Stimulated activated memory B cell treated with anti-CD40 and anti-IgM and Interleukin-4, amounts not matched to agents 10 μg/mL and 1 μg/mL and 100 μg/mL, for 72 hours (primary cell): ENCODE results near the gene EPS8L2.

Experiments
- ATAC-seq: fragments of 150-1000 bp; cut with Tn5 transposase; 2 replicates; pipeline ENCODE4 v1.10.0; 2021
- H3K27ac Mint-ChIP-seq: one replicate; pipeline ENCODE4 v1.8.0; 2022; ENCODE audit warnings: mild to moderate bottlenecking, mixed read lengths
- H3K27me3 Mint-ChIP-seq: one replicate; pipeline ENCODE4 v1.8.0; 2022; ENCODE audit warnings: mixed read lengths
- H3K36me3 Mint-ChIP-seq: one replicate; pipeline ENCODE4 v1.8.0; 2022; ENCODE audit warnings: mixed read lengths
- H3K4me1 Mint-ChIP-seq: one replicate; pipeline ENCODE4 v1.8.0; 2022; ENCODE audit warnings: mixed read lengths
- H3K4me3 Mint-ChIP-seq: one replicate; pipeline ENCODE4 v1.8.0; 2022; ENCODE audit warnings: mild to moderate bottlenecking, moderate library complexity, mixed read lengths
- H3K9me3 Mint-ChIP-seq: one replicate; pipeline ENCODE4 v1.8.0; 2022; ENCODE audit warnings: mixed read lengths

Gene EPS8L2

DNA sequence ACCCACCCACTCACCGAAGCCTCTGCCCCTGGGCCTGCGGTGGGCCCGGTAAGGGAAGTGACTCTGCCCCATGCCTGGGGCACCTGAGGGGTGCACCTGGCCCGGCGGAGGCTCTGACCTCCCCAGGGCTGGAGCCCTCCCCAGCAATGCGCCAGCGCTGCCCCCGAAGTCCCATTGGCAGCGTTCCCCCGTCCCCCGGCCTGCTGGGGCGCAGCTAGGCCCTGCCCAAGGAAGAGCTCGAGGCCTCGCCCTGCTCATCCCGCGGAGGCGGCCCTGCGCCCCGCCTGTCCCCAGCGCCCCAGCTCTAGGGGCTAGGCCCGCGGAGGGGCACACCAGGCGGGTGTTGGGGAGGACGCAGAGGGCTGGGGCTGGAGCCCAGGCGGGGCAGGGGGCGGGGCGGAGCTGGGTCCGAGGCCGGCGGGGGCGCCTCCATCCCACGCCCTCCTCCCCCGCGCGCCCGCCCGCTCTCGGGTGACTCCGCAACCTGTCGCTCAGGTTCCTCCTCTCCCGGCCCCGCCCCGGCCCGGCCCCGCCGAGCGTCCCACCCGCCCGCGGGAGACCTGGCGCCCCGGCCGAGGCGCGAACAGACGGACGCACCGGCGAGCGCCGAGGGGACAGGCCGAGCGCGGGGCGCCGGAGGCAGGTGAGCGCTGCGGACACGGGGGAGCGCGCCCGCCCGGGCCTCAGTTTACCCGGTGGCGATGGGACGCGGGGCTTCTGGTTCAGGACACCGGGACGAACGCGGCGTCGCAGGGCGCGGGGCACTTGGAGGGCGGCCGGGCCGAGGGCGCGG lies at the start of gene EPS8L2:
Gene EPS8L2, plus strand, starts transcription at position 586 of the 793 bp plus-strand sequence. CDS start 3,177 bp downstream, outside the sequence.
- H3K9me3 Mint-ChIP-seq: no peaks in the 10 kb centered on the region
- ATAC-seq: peak; percentile 35
- peaks cover 40% of the 10 kb centered on the region for H3K27me3 Mint-ChIP-seq
- H3K36me3 Mint-ChIP-seq: no peaks in the 10 kb centered on the region
- H3K4me3 Mint-ChIP-seq: peak within 1 kb of the TSS; percentile 51
- H3K4me1 Mint-ChIP-seq: peaks cover 25% of the 10 kb centered on the region
- no peak within 1 kb of the TSS for H3K27ac Mint-ChIP-seq

GRCh38 chr11:656426-656825 lies 49.6 kb upstream of the EPS8L2 start:
- Mint-ChIP-seq H3K4me3 (no peak overlapping the region), H3K27me3 (no peaks in the 10 kb centered on the region), H3K4me1 (peaks cover 9% of the 10 kb centered on the region), H3K36me3 (peaks cover 32% of the 10 kb centered on the region), H3K27ac (no peak overlapping the region), H3K9me3 (no peaks in the 10 kb centered on the region)
- ATAC-seq: no peak

GRCh38 chr11:656866-657265 lies 49.2 kb upstream of the EPS8L2 start:
- H3K9me3 Mint-ChIP-seq: no peaks in the 10 kb centered on the region
- peaks cover 27% of the 10 kb centered on the region for H3K36me3 Mint-ChIP-seq
- no peaks in the 10 kb centered on the region for H3K27me3 Mint-ChIP-seq
- H3K4me1 Mint-ChIP-seq: peaks cover 9% of the 10 kb centered on the region
- H3K4me3 Mint-ChIP-seq: no peak overlapping the region
- ATAC-seq: no peak
- no peak overlapping the region for H3K27ac Mint-ChIP-seq

DNA sequence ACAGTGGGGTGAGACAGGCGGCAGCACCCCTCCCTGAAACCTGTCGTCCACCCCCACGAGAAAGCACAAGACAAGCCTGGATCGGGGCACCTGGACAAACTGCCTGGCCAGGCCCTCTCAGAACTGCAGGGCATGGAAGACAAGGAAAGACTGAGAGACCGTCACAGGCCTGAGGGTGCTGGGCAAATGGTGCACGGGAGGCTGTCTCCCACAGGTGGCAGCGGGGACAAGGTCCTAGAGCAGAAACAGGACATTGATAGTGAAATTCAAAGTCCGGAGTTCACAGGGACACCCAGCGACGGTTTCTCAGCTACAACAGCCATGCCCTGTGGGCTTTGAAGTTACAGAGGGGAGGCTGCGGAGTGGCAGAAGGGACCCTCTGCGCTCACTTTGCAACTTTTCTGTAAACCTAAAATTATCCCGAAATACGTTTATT lies 48.3 kb upstream of the EPS8L2 start:
- Mint-ChIP-seq H3K4me3 (no peak overlapping the region), H3K4me1 (peaks cover 13% of the 10 kb centered on the region)

GRCh38 chr11:659532-660085 lies 46.4 kb upstream of the EPS8L2 start:
- peaks cover 24% of the 10 kb centered on the region for H3K36me3 Mint-ChIP-seq
- peaks cover 17% of the 10 kb centered on the region for H3K4me1 Mint-ChIP-seq
- H3K9me3 Mint-ChIP-seq: no peaks in the 10 kb centered on the region
- H3K27ac Mint-ChIP-seq: no peak overlapping the region
- H3K27me3 Mint-ChIP-seq: no peaks in the 10 kb centered on the region
- ATAC-seq: peak; percentile 56
- H3K4me3 Mint-ChIP-seq: no peak overlapping the region

More for the DNA sequence above, 48.3 kb upstream of the EPS8L2 start:
- no peaks in the 10 kb centered on the region for H3K27me3 Mint-ChIP-seq
- H3K9me3 Mint-ChIP-seq: no peaks in the 10 kb centered on the region
- peaks cover 23% of the 10 kb centered on the region for H3K36me3 Mint-ChIP-seq
- no peak overlapping the region for H3K27ac Mint-ChIP-seq
- no peak for ATAC-seq

DNA sequence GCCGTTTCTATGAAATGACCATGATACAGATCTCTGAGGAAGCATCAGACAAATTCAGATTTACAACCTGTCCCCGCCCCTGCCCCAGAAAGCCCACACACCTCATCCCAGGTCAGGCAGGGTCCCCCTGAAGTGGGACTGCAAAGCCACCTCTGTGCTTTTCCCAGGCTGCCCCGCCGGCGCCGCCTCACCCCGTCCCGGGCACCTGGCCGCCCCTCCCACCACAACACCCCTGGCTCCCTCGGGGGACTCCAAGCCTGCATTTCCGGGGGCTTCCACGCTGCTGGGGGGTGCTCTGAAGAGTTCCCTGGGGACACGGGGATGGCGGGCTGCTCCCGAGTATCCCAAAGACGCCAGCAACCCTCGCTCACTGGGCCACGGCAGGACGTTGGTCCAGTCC lies 45.8 kb upstream of the EPS8L2 start:
- Mint-ChIP-seq H3K9me3 (no peaks in the 10 kb centered on the region), H3K36me3 (peaks cover 24% of the 10 kb centered on the region), H3K27me3 (no peaks in the 10 kb centered on the region), H3K27ac (no peak overlapping the region), H3K4me3 (no peak overlapping the region), H3K4me1 (peaks cover 17% of the 10 kb centered on the region)
- ATAC-seq: no peak

DNA sequence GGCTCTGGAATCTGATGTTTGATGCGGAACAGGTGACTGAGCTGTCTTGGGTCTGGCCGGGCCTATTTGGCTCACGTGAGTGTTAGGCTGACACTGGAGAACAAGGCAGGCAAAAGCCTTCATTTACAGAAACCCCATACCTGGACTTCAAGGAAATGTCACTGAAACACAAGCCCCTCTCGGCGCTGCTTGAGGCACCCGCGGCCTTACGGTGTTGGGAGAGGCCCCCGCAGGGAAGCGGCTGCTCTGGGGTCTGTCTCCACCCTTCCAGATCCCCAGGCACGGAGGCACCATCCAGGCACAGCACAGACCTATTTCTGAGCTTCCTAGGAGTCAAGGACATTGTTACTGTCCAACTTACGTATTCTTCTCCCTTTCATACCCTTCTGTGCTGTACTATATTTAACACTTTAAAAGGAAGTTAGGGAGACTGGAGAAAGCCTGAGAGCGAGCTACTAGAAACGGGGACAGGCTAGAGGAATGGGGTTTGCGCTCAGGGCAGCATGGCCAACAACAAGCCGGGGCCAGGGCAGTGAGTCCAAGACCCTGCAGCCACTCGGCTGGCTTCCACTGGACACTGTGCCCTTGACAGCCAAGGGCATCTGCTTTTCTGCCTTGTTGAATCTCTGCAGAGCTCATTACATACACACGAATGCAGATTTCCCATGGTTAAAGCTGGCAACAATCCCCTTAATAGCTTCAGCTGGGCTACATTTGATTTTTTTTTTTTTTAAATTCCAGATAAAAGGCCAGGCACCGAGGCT lies 45.2 kb upstream of the EPS8L2 start:
- no peaks in the 10 kb centered on the region for H3K27me3 Mint-ChIP-seq
- H3K36me3 Mint-ChIP-seq: peaks cover 29% of the 10 kb centered on the region
- peaks cover 17% of the 10 kb centered on the region for H3K4me1 Mint-ChIP-seq
- no peak overlapping the region for H3K4me3 Mint-ChIP-seq
- ATAC-seq: no peak
- H3K9me3 Mint-ChIP-seq: no peaks in the 10 kb centered on the region
- H3K27ac Mint-ChIP-seq: no peak overlapping the region

DNA sequence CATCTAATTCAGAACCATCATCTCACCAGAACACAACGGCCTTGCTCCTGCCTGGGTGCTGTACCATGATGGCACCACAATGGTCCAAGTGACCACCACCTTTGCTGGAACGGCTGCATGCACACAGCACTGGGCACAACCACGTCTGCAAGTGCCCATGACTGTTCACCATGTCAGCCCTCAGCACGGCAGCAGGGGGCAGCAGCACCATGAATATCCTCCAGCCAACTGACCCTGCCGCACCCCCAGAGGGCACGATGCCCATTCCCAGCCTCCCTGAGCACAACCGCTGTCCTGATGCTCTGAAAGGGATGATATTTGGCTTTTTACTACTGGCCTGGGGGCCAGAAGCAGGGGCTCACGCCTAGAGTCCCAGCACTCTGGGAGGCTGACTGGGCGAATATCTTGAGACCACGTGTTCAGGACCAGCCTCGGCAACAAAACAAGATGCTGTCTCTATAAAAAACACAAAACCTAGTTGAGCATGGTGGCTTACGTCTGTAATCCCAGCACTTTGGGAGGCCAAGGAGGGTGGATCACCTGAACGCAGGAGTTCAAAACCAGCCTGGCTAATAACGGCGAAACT lies 43.2 kb upstream of the EPS8L2 start:
- no peak overlapping the region for H3K4me3 Mint-ChIP-seq
- H3K4me1 Mint-ChIP-seq: peaks cover 17% of the 10 kb centered on the region
- peaks cover 26% of the 10 kb centered on the region for H3K36me3 Mint-ChIP-seq
- H3K27ac Mint-ChIP-seq: no peak overlapping the region
- ATAC-seq: peak; percentile 63
- H3K27me3 Mint-ChIP-seq: no peaks in the 10 kb centered on the region
- no peaks in the 10 kb centered on the region for H3K9me3 Mint-ChIP-seq

DNA sequence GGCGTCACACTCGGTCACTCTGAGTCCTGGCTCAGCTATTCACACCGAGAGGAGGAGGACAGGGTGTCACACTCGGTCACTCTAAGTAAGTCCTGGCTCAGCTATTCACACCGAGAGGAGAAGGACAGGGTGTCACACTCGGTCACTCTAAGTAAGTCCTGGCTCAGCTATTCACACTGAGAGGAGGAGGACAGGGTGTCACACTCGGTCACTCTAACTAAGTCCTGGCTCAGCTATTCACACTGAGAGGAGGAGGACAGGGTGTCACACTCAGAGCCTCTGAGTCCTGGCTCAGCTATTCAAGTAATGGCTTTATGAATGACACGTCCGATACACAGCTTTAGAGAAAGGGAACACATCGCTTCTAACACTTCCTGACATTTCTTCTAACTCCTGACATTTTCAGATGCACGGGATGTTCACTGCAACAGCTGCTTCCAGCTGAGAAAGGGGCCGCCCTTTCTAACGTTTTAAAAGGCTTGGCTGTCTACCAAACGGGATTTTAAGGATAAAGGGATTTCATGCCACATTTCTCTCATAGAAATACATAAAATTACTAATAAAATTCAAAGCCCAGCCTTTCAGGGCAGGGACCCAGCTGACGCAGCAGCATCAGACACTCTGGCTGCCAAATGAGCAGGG lies 40.8 kb upstream of the EPS8L2 start:
- Mint-ChIP-seq H3K4me3 (no peak overlapping the region), H3K4me1 (peaks cover 8% of the 10 kb centered on the region), H3K9me3 (no peaks in the 10 kb centered on the region), H3K27ac (peak overlapping the region; percentile 10), H3K27me3 (no peaks in the 10 kb centered on the region), H3K36me3 (peaks cover 26% of the 10 kb centered on the region)
- ATAC-seq: no peak

- H3K9me3 Mint-ChIP-seq: no peaks in the 10 kb centered on the region
- no peak overlapping the region for H3K4me3 Mint-ChIP-seq
- peak overlapping the region; percentile 10 for H3K27ac Mint-ChIP-seq
- no peaks in the 10 kb centered on the region for H3K27me3 Mint-ChIP-seq
- ATAC-seq: no peak
- H3K4me1 Mint-ChIP-seq: peaks cover 8% of the 10 kb centered on the region
- peaks cover 26% of the 10 kb centered on the region for H3K36me3 Mint-ChIP-seq
These were observed 40.2 kb upstream of the EPS8L2 start for GRCh38 chr11:665704-666281.

DNA sequence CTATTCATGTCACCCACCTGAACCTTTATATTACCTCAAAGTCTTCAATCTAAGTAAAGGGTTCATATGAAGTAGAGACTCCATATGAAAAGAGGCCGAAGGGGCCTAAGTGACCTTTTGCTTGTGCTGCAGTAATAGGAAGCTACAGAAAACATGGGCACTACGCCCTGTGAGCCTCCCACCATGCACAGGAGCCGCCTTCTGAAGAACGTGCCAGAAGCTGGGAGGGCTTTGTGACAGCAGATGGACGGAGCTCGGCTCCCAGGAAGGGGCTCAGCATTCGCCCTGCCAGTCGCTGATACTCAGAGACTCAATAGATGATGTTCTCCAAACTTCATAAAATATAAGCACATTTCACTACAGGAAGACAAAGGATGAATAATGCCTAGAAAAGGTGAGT lies 32.2 kb upstream of the EPS8L2 start:
- peaks cover 34% of the 10 kb centered on the region for H3K36me3 Mint-ChIP-seq
- H3K4me1 Mint-ChIP-seq: no peaks in the 10 kb centered on the region
- H3K27me3 Mint-ChIP-seq: no peaks in the 10 kb centered on the region
- H3K27ac Mint-ChIP-seq: no peak overlapping the region
- ATAC-seq: no peak
- no peak overlapping the region for H3K4me3 Mint-ChIP-seq
- H3K9me3 Mint-ChIP-seq: no peaks in the 10 kb centered on the region

GRCh38 chr11:674406-674805 lies 31.6 kb upstream of the EPS8L2 start:
- Mint-ChIP-seq H3K36me3 (peaks cover 35% of the 10 kb centered on the region), H3K9me3 (no peaks in the 10 kb centered on the region), H3K27ac (no peak overlapping the region), H3K4me1 (no peaks in the 10 kb centered on the region), H3K27me3 (no peaks in the 10 kb centered on the region), H3K4me3 (no peak overlapping the region)
- no peak for ATAC-seq

- Mint-ChIP-seq H3K27ac (no peak overlapping the region), H3K4me1 (no peaks in the 10 kb centered on the region), H3K27me3 (no peaks in the 10 kb centered on the region), H3K4me3 (no peak overlapping the region), H3K36me3 (peaks cover 56% of the 10 kb centered on the region), H3K9me3 (peaks cover 2% of the 10 kb centered on the region)
- no peak for ATAC-seq
These were observed 27.7 kb upstream of the EPS8L2 start for GRCh38 chr11:678297-678696.

GRCh38 chr11:679271-680207 lies 26.5 kb upstream of the EPS8L2 start:
- peak; percentile 34 for ATAC-seq
- peaks cover 56% of the 10 kb centered on the region for H3K36me3 Mint-ChIP-seq
- no peak overlapping the region for H3K4me3 Mint-ChIP-seq
- no peak overlapping the region for H3K27ac Mint-ChIP-seq
- no peaks in the 10 kb centered on the region for H3K27me3 Mint-ChIP-seq
- H3K9me3 Mint-ChIP-seq: peaks cover 2% of the 10 kb centered on the region
- no peaks in the 10 kb centered on the region for H3K4me1 Mint-ChIP-seq
